H9 (cell line): Measurements from ENCODE around the gene SIRT7. TPM values are rescaled to one million over a fixed set of nuclear protein-coding genes. Genes with fewer than 3 reads are reported as not detected.

ENCODE experiments used
- DNase-seq: peaks from one replicate; pipeline ENCODE4 v3.0.0-alpha.2; 2017
- H2AFZ ChIP-seq: one replicate; pipeline ENCODE4 v1.6.1; 2013; ENCODE audit warnings: mild to moderate bottlenecking, low read length, control low read depth, moderate library complexity
- H2AK5ac ChIP-seq: 2 replicates; pipeline ENCODE4 v1.6.1; 2013; ENCODE audit warnings: low read length, control low read depth, mixed read lengths; ENCODE audit not compliant: insufficient read length
- H2BK120ac ChIP-seq: one replicate; pipeline ENCODE4 v1.6.1; 2013; ENCODE audit warnings: low read depth, mild to moderate bottlenecking, low read length, control low read depth, inconsistent platforms; ENCODE audit not compliant: poor library complexity, severe bottlenecking
- H2BK12ac ChIP-seq: 2 replicates; pipeline ENCODE4 v1.6.1; 2013; ENCODE audit warnings: low read length, control low read depth, mixed read lengths, low read depth; ENCODE audit not compliant: insufficient read length
- H2BK15ac ChIP-seq: 2 replicates; pipeline ENCODE4 v1.6.1; 2013; ENCODE audit warnings: low read depth, low read length, control low read depth
- H2BK20ac ChIP-seq: one replicate; pipeline ENCODE4 v1.6.1; 2013; ENCODE audit warnings: low read depth, mild to moderate bottlenecking, low read length, control low read depth, inconsistent platforms; ENCODE audit not compliant: poor library complexity, severe bottlenecking
- H2BK5ac ChIP-seq: 2 replicates; pipeline ENCODE4 v1.6.1; 2013; ENCODE audit warnings: low read length, control low read depth, mixed read lengths; ENCODE audit not compliant: insufficient read length
- H3K14ac ChIP-seq: 2 replicates; pipeline ENCODE4 v1.6.1; 2013; ENCODE audit warnings: low read length, control low read depth; ENCODE audit not compliant: insufficient read depth
- H3K18ac ChIP-seq: 2 replicates; pipeline ENCODE4 v1.6.1; 2013; ENCODE audit warnings: low read depth, mild to moderate bottlenecking, mixed read lengths, low read length, control low read depth; ENCODE audit not compliant: insufficient read length
- H3K23ac ChIP-seq: 2 replicates; pipeline ENCODE4 v1.6.1; 2013; ENCODE audit warnings: low read length, control low read depth, mixed read lengths, low read depth; ENCODE audit not compliant: insufficient read length
- H3K23me2 ChIP-seq: 2 replicates; pipeline ENCODE4 v1.6.1; 2013; ENCODE audit warnings: low read depth, mild to moderate bottlenecking, mixed read lengths, low read length, control low read depth; ENCODE audit not compliant: insufficient read length, poor library complexity, severe bottlenecking
- H3K27ac ChIP-seq: 2 replicates; pipeline ENCODE4 v1.5.1; 2013; ENCODE audit warnings: low read length, control low read depth, mixed read lengths, low read depth; ENCODE audit not compliant: insufficient read length
- H3K27me3 ChIP-seq: 2 replicates; pipeline ENCODE4 v1.6.1; 2013; ENCODE audit warnings: low read length, control low read depth, inconsistent platforms; ENCODE audit not compliant: insufficient read depth
- H3K4ac ChIP-seq: 2 replicates; pipeline ENCODE4 v1.6.1; 2013; ENCODE audit warnings: low read depth, mild to moderate bottlenecking, control low read depth, inconsistent platforms, low read length, moderate library complexity
- H3K4me1 ChIP-seq: 2 replicates; pipeline ENCODE4 v1.6.1; 2013; ENCODE audit warnings: low read length, control low read depth, inconsistent platforms; ENCODE audit not compliant: insufficient read depth
- H3K4me2 ChIP-seq: 2 replicates; pipeline ENCODE4 v1.6.1; 2013; ENCODE audit warnings: low read length, control low read depth, mixed read lengths; ENCODE audit not compliant: insufficient read length, insufficient read depth
- H3K56ac ChIP-seq: 2 replicates; pipeline ENCODE4 v1.6.1; 2013; ENCODE audit warnings: low read depth, mild to moderate bottlenecking, mixed read lengths, low read length, control low read depth; ENCODE audit not compliant: insufficient read length
- H3K79me1 ChIP-seq: 2 replicates; pipeline ENCODE4 v1.6.1; 2013; ENCODE audit warnings: low read depth, mild to moderate bottlenecking, moderate library complexity, low read length, control low read depth, inconsistent platforms; ENCODE audit not compliant: insufficient read depth, poor library complexity, severe bottlenecking
- H3K79me2 ChIP-seq: 2 replicates; pipeline ENCODE4 v1.6.1; 2013; ENCODE audit warnings: low read length, control low read depth, inconsistent platforms; ENCODE audit not compliant: insufficient read depth
- H3K9ac ChIP-seq: 2 replicates; pipeline ENCODE4 v1.6.1; 2013; ENCODE audit warnings: low read length, control low read depth, mixed read lengths; ENCODE audit not compliant: insufficient read length; ENCODE audit errors: extremely low read depth
- H3K9me3 ChIP-seq: one replicate; pipeline ENCODE4 v1.6.1; 2013; ENCODE audit warnings: low read depth, low read length, inconsistent platforms; ENCODE audit not compliant: control insufficient read depth
- H3T11ph ChIP-seq: one replicate; pipeline ENCODE4 v1.6.1; 2013; ENCODE audit warnings: mild to moderate bottlenecking, low read length, control low read depth, inconsistent platforms
- H4K20me1 ChIP-seq: one replicate; pipeline ENCODE4 v1.6.1; 2013; ENCODE audit not compliant: control insufficient read depth, insufficient read length, insufficient read depth
- H4K5ac ChIP-seq: 2 replicates; pipeline ENCODE4 v1.6.1; 2013; ENCODE audit warnings: low read depth, mild to moderate bottlenecking, mixed read lengths, low read length, control low read depth; ENCODE audit not compliant: insufficient read length
- H4K8ac ChIP-seq: replicated peaks from 2 replicates; pipeline ENCODE4 v1.6.1; 2013; ENCODE audit warnings: low read length, control low read depth, mixed read lengths, low read depth; ENCODE audit not compliant: insufficient read length
- H4K91ac ChIP-seq: 2 replicates; pipeline ENCODE4 v1.6.1; 2013; ENCODE audit warnings: low read depth, mild to moderate bottlenecking, moderate library complexity, mixed read lengths, low read length, control low read depth; ENCODE audit not compliant: insufficient read length
- H3K27ac Mint-ChIP-seq, 3 experiments: 2 replicates in 2 of 3; 3 replicates in 1 of 3; pipeline ENCODE4 v1.8.0; 2020 to 2021; ENCODE audit warnings: mixed read lengths in 3 of 3, mild to moderate bottlenecking in 1 of 3, moderate library complexity in 1 of 3
- H3K27me3 Mint-ChIP-seq: 2 replicates; pipeline ENCODE4 v1.8.0; 2021; ENCODE audit warnings: low read depth, mild to moderate bottlenecking, moderate library complexity, mixed read lengths
- H3K36me3 Mint-ChIP-seq, 3 experiments: 2 replicates in 2 of 3; 3 replicates in 1 of 3; pipeline ENCODE4 v1.8.0; 2020 to 2021; ENCODE audit warnings: low read depth in 3 of 3, mixed read lengths in 3 of 3; ENCODE audit not compliant: insufficient read depth in 1 of 3
- H3K4me1 Mint-ChIP-seq, 2 experiments: 2 replicates each; pipeline ENCODE4 v1.8.0; 2020; ENCODE audit warnings: mixed read lengths in 2 of 2
- H3K4me3 Mint-ChIP-seq, 2 experiments: 2 replicates in 1 of 2; 3 replicates in 1 of 2; pipeline ENCODE4 v1.8.0; 2020 to 2021; ENCODE audit warnings: mild to moderate bottlenecking in 2 of 2, mixed read lengths in 2 of 2, moderate library complexity in 1 of 2
- H3K9me3 Mint-ChIP-seq, 2 experiments: 2 replicates in 1 of 2; 3 replicates in 1 of 2; pipeline ENCODE4 v1.8.0; 2020; ENCODE audit warnings: mild to moderate bottlenecking in 2 of 2, mixed read lengths in 2 of 2, moderate library complexity in 1 of 2
- CTCF ChIP-seq: fragments of 200-600 bp; sonication (generic); conservative IDR thresholded peaks from 3 replicates; pipeline ENCODE4 v1.8.0; 2021; ENCODE audit warnings: antibody characterized with exemption, mild to moderate bottlenecking
- WGBS: extraction: QIAGEN DNeasy Blood & Tissue Kit; methylation state at CpG from one replicate; pipeline ENCODE4 v1.1.7; 2013; ENCODE audit warnings: missing lambda C conversion rate, low lambda C conversion rate, mixed read lengths; ENCODE audit not compliant: insufficient read length; ENCODE audit errors: extremely low coverage; 5-methylcytosine and 5-hydroxymethylcytosine counted together
- total RNA-seq: library from RNA; stranded (reverse); gene quantifications from 2 replicates; pipeline ENCODE4 v1.2.1, GENCODE V29; 2021

The SIRT7 gene
- total RNA-seq, 1 experiment from 2014 or later = 29.7 TPM

- no peak overlapping the region for H3K23ac ChIP-seq
- H3K4me1 ChIP-seq = no peaks in the 10 kb centered on the region
- H3K4me3 Mint-ChIP-seq = no peak overlapping the region
- peaks cover 3% of the 10 kb centered on the region for H3K23me2 ChIP-seq
- H4K5ac ChIP-seq = no peak overlapping the region
- H3K9me3 Mint-ChIP-seq = peaks cover 0 to 4% of the 10 kb centered on the region in 2 experiments; a peak in 1 of 5 replicates
- no peak overlapping the region for H3K27ac ChIP-seq
- no peak overlapping the region for H2AFZ ChIP-seq
- peaks cover 62% of the 10 kb centered on the region for H3K27me3 Mint-ChIP-seq
- H3K9me3 ChIP-seq = no peaks in the 10 kb centered on the region
- no peak overlapping the region for H3K27ac Mint-ChIP-seq
- H3K9ac ChIP-seq = no peak overlapping the region
- no peak overlapping the region; the same call in 1 of the 2 replicates for H3K14ac ChIP-seq
- no peaks in the 10 kb centered on the region for H4K20me1 ChIP-seq
- no peak overlapping the region for H2BK120ac ChIP-seq
- H4K8ac ChIP-seq = no peak overlapping the region
- H3K79me1 ChIP-seq = no peaks in the 10 kb centered on the region
- H3K56ac ChIP-seq = no peak overlapping the region
- no peak overlapping the region for H4K91ac ChIP-seq
- H3K4ac ChIP-seq = no peak overlapping the region
- no CpG with 5 or more reads among the region's 13 CpGs for WGBS
- no peak overlapping the region for H2BK12ac ChIP-seq
- no peaks in the 10 kb centered on the region for H3K79me2 ChIP-seq
- no peak overlapping the region for H2AK5ac ChIP-seq
- H3K27me3 ChIP-seq = peaks cover 24% of the 10 kb centered on the region; the same call in 1 of the 2 replicates
- H3K4me2 ChIP-seq = no peak overlapping the region
- no peak overlapping the region for H2BK5ac ChIP-seq
- H3T11ph ChIP-seq = no peak overlapping the region
- H2BK15ac ChIP-seq = no peak overlapping the region
- no peak overlapping the region for H2BK20ac ChIP-seq
- TF ChIP-seq CTCF = no peak
- H3K36me3 Mint-ChIP-seq = no peaks in the 10 kb centered on the region; a peak in 1 of 7 replicates
- no peak for DNase-seq
- no peak overlapping the region for H3K18ac ChIP-seq
- peaks cover 0 to 8% of the 10 kb centered on the region in 2 experiments; a peak in 1 of 4 replicates for H3K4me1 Mint-ChIP-seq
Observed at GRCh38 chr17:81955756-81956544, 38.0 kb upstream of the SIRT7 start.
